ENCODE measurements around the gene LPA.
"Not testable (repeated sequence)": the region's sequence is repeated elsewhere in the genome, so short reads cannot be mapped to it uniquely, and the experiment has no call there.

The LPA gene

GRCh38 chr6:160661216-160661615, 2.9 kb downstream of the LPA start:
- Histone ChIP-seq H3K27me3 (ENCODE audit: control insufficient read depth, insufficient read depth, low read length) (no peaks in the 10 kb centered on the region), H3K9me3 (replicated peaks; ENCODE audit: low read length) (no peaks in the 10 kb centered on the region), H3K36me3 (ENCODE audit: insufficient read depth, low read length) (no peaks in the 10 kb centered on the region), H3K4me2 (ENCODE audit: low read length) (no peak overlapping the region), H3K4me1 (ENCODE audit: control insufficient read depth, insufficient read depth, low read length) (no peaks in the 10 kb centered on the region), H3K4me3 (ENCODE audit: low read length) (no peak overlapping the region), H3K9ac (ENCODE audit: low read depth, low read length) (no peak overlapping the region)

- H3K9ac ChIP-seq (ENCODE audit: low read depth, low read length) = no peak overlapping the region
- no peaks in the 10 kb centered on the region for H3K27me3 ChIP-seq (ENCODE audit: control insufficient read depth, insufficient read depth, low read length)
- H3K36me3 ChIP-seq (ENCODE audit: insufficient read depth, low read length) = no peaks in the 10 kb centered on the region
- H3K4me1 ChIP-seq (ENCODE audit: control insufficient read depth, insufficient read depth, low read length) = no peaks in the 10 kb centered on the region
- H3K4me3 ChIP-seq (ENCODE audit: low read length) = no peak overlapping the region
- no peaks in the 10 kb centered on the region for H3K9me3 ChIP-seq (replicated peaks; ENCODE audit: low read length)
- H3K4me2 ChIP-seq (ENCODE audit: low read length) = no peak overlapping the region
Measured at GRCh38 chr6:160659562-160659961, 4.5 kb downstream of the LPA start.

GRCh38 chr6:160634706-160635105, 29.4 kb downstream of the LPA start:
- no peaks in the 10 kb centered on the region for H3K27me3 ChIP-seq (ENCODE audit: control insufficient read depth, insufficient read depth, low read length)
- no peak overlapping the region for H3K9ac ChIP-seq (ENCODE audit: low read depth, low read length)
- H3K4me1 ChIP-seq (ENCODE audit: control insufficient read depth, insufficient read depth, low read length) = no peaks in the 10 kb centered on the region
- H3K4me2 ChIP-seq (ENCODE audit: low read length) = no peak overlapping the region
- H3K9me3 ChIP-seq (replicated peaks; ENCODE audit: low read length) = no peaks in the 10 kb centered on the region
- H3K36me3 ChIP-seq (ENCODE audit: insufficient read depth, low read length) = no peaks in the 10 kb centered on the region
- no peak overlapping the region for H3K4me3 ChIP-seq (ENCODE audit: low read length)

- H3K4me1 ChIP-seq (ENCODE audit: control insufficient read depth, insufficient read depth, low read length) = no peaks in the 10 kb centered on the region
- no peaks in the 10 kb centered on the region for H3K27me3 ChIP-seq (ENCODE audit: control insufficient read depth, insufficient read depth, low read length)
- no peak overlapping the region for H3K9ac ChIP-seq (ENCODE audit: low read depth, low read length)
- H3K9me3 ChIP-seq (replicated peaks; ENCODE audit: low read length) = peaks cover 4% of the 10 kb centered on the region
- H3K4me2 ChIP-seq (ENCODE audit: low read length) = no peak overlapping the region
- no peak overlapping the region for H3K4me3 ChIP-seq (ENCODE audit: low read length)
- no peaks in the 10 kb centered on the region for H3K36me3 ChIP-seq (ENCODE audit: insufficient read depth, low read length)
Measured at GRCh38 chr6:160595838-160596832, 67.9 kb downstream of the LPA start.

GRCh38 chr6:160595297-160595696, 68.8 kb downstream of the LPA start:
- not testable (repeated sequence) for H3K36me3 ChIP-seq (ENCODE audit: insufficient read depth, low read length); H3K4me1 ChIP-seq (ENCODE audit: control insufficient read depth, insufficient read depth, low read length); H3K4me3 ChIP-seq (ENCODE audit: low read length); H3K27me3 ChIP-seq (ENCODE audit: control insufficient read depth, insufficient read depth, low read length); H3K9ac ChIP-seq (ENCODE audit: low read depth, low read length); H3K4me2 ChIP-seq (ENCODE audit: low read length); H3K9me3 ChIP-seq (replicated peaks; ENCODE audit: low read length)

GRCh38 chr6:160586374-160586773, 77.7 kb downstream of the LPA start:
- Histone ChIP-seq H3K9me3 (replicated peaks; ENCODE audit: low read length) (no peaks in the 10 kb centered on the region), H3K4me2 (ENCODE audit: low read length) (no peak overlapping the region), H3K4me3 (ENCODE audit: low read length) (no peak overlapping the region), H3K27me3 (ENCODE audit: control insufficient read depth, insufficient read depth, low read length) (no peaks in the 10 kb centered on the region), H3K4me1 (ENCODE audit: control insufficient read depth, insufficient read depth, low read length) (no peaks in the 10 kb centered on the region), H3K9ac (ENCODE audit: low read depth, low read length) (no peak overlapping the region), H3K36me3 (ENCODE audit: insufficient read depth, low read length) (no peaks in the 10 kb centered on the region)

- Histone ChIP-seq H3K4me3 (ENCODE audit: low read length) (no peak overlapping the region), H3K9ac (ENCODE audit: low read depth, low read length) (no peak overlapping the region), H3K9me3 (replicated peaks; ENCODE audit: low read length) (no peaks in the 10 kb centered on the region), H3K4me1 (ENCODE audit: control insufficient read depth, insufficient read depth, low read length) (no peaks in the 10 kb centered on the region), H3K27me3 (ENCODE audit: control insufficient read depth, insufficient read depth, low read length) (no peaks in the 10 kb centered on the region), H3K36me3 (ENCODE audit: insufficient read depth, low read length) (no peaks in the 10 kb centered on the region), H3K4me2 (ENCODE audit: low read length) (no peak overlapping the region)
Measured at GRCh38 chr6:160583794-160584193, 80.3 kb downstream of the LPA start.

GRCh38 chr6:160581406-160581805, 82.7 kb downstream of the LPA start:
- H3K36me3 ChIP-seq (ENCODE audit: insufficient read depth, low read length) = no peaks in the 10 kb centered on the region
- H3K27me3 ChIP-seq (ENCODE audit: control insufficient read depth, insufficient read depth, low read length) = no peaks in the 10 kb centered on the region
- H3K4me1 ChIP-seq (ENCODE audit: control insufficient read depth, insufficient read depth, low read length) = no peaks in the 10 kb centered on the region
- H3K4me2 ChIP-seq (ENCODE audit: low read length) = no peak overlapping the region
- H3K9me3 ChIP-seq (replicated peaks; ENCODE audit: low read length) = no peaks in the 10 kb centered on the region
- no peak overlapping the region for H3K9ac ChIP-seq (ENCODE audit: low read depth, low read length)
- no peak overlapping the region for H3K4me3 ChIP-seq (ENCODE audit: low read length)

- H3K4me1 ChIP-seq (ENCODE audit: control insufficient read depth, insufficient read depth, low read length); H3K36me3 ChIP-seq (ENCODE audit: insufficient read depth, low read length); H3K4me3 ChIP-seq (ENCODE audit: low read length); H3K9ac ChIP-seq (ENCODE audit: low read depth, low read length); H3K9me3 ChIP-seq (replicated peaks; ENCODE audit: low read length); H3K27me3 ChIP-seq (ENCODE audit: control insufficient read depth, insufficient read depth, low read length); H3K4me2 ChIP-seq (ENCODE audit: low read length): not testable (repeated sequence)
Measured at GRCh38 chr6:160578515-160578914, 85.6 kb downstream of the LPA start.

GRCh38 chr6:160573943-160574342, 90.1 kb downstream of the LPA start:
- H3K4me3 ChIP-seq (ENCODE audit: low read length) = no peak overlapping the region

GRCh38 chr6:160571201-160571600, 92.9 kb downstream of the LPA start:
- not testable (repeated sequence) for H3K9me3 ChIP-seq (replicated peaks; ENCODE audit: low read length)

More at GRCh38 chr6:160573943-160574342, 90.1 kb downstream of the LPA start:
- Histone ChIP-seq H3K27me3 (ENCODE audit: control insufficient read depth, insufficient read depth, low read length) (no peaks in the 10 kb centered on the region), H3K36me3 (ENCODE audit: insufficient read depth, low read length) (no peaks in the 10 kb centered on the region), H3K9me3 (replicated peaks; ENCODE audit: low read length) (no peaks in the 10 kb centered on the region), H3K4me1 (ENCODE audit: control insufficient read depth, insufficient read depth, low read length) (no peaks in the 10 kb centered on the region), H3K9ac (ENCODE audit: low read depth, low read length) (no peak overlapping the region), H3K4me2 (ENCODE audit: low read length) (no peak overlapping the region)

GRCh38 chr6:160544802-160545201, 119.3 kb downstream of the LPA start:
- Histone ChIP-seq H3K9me3 (replicated peaks; ENCODE audit: low read length) (no peaks in the 10 kb centered on the region), H3K27me3 (ENCODE audit: control insufficient read depth, insufficient read depth, low read length) (no peaks in the 10 kb centered on the region), H3K4me3 (ENCODE audit: low read length) (no peak overlapping the region), H3K9ac (ENCODE audit: low read depth, low read length) (no peak overlapping the region), H3K36me3 (ENCODE audit: insufficient read depth, low read length) (no peaks in the 10 kb centered on the region), H3K4me1 (ENCODE audit: control insufficient read depth, insufficient read depth, low read length) (no peaks in the 10 kb centered on the region), H3K4me2 (ENCODE audit: low read length) (no peak overlapping the region)

More at GRCh38 chr6:160571201-160571600, 92.9 kb downstream of the LPA start:
- H3K4me1 ChIP-seq (ENCODE audit: control insufficient read depth, insufficient read depth, low read length); H3K9ac ChIP-seq (ENCODE audit: low read depth, low read length); H3K36me3 ChIP-seq (ENCODE audit: insufficient read depth, low read length); H3K4me3 ChIP-seq (ENCODE audit: low read length); H3K27me3 ChIP-seq (ENCODE audit: control insufficient read depth, insufficient read depth, low read length); H3K4me2 ChIP-seq (ENCODE audit: low read length): not testable (repeated sequence)

Measured in skeletal muscle satellite cell (primary cell).